SW480 (cell line): ENCODE results near the gene COL6A2.
"Not testable (repeated sequence)": the region's sequence is repeated elsewhere in the genome, so short reads cannot be mapped to it uniquely, and the experiment has no call there.

Experiments used
- DNase-seq: peaks from one replicate; pipeline ENCODE4 v3.0.0-alpha.2; 2016; ENCODE audit warnings: low spot score

The COL6A2 gene

GRCh38 chr21:46126309-46127238, 28.7 kb downstream of the COL6A2 start:
- no peak for DNase-seq

GRCh38 chr21:46127239-46128105, 29.6 kb downstream of the COL6A2 start:
- DNase-seq: no peak

GRCh38 chr21:46128106-46128932, 30.4 kb downstream of the COL6A2 start:
- DNase-seq: no peak

- DNase-seq: no peak
Observed at GRCh38 chr21:46128933-46129571, 31.1 kb downstream of the COL6A2 start.

- DNase-seq: no peak
Observed at GRCh38 chr21:46129846-46130651, 32.1 kb downstream of the COL6A2 start.

DNA sequence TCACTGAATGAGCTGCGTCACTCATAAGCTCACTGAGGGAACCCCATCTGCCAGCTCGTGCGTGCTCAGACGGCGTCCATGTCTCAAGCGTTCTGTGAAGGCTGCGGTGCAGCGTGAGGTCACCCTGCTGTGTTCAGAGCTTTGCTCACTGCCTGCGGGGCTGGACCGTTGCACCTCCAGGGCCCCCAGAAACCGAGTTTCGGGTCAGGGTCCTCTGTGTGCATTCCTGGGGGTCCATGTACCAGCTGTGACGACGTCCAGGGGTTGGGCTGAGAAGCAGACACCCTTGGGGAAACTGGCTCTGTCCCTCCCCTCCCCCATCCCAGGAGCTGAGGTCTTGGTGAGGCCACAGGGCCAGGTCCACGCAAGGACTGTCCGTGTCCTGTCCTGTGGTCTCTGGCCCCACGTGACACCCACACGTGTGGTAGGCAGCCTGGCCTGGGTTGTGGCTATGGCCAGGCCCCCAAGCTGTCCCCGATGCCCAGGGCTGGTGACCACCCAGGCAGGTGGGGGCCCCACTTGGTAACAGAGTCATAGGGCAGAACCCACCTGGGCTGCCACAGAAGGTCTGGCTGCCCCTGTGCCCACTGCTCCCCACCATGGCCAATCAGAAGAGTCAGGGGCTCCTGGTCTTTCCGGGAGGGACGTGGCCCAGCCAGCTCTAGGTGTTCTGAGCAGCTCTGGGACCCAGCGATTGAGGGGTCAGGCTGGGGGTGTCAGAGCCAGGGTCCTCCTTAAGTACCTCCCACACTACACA, 33.1 kb downstream of the COL6A2 start:
- DNase-seq: no peak

DNA sequence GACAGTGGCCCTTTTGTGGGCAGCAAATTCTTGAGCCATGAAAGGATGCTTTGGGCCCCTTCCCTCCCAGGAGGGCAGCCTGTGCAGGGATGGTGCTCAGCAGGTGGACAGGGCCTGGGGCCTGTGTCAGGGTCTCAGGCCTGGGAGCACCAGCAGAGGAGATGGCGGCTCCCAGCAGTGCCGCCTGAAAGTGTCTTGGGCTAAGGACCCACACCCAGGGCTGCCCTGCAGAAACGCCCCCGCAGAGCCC, 33.6 kb downstream of the COL6A2 start:
- DNase-seq: no peak

DNA sequence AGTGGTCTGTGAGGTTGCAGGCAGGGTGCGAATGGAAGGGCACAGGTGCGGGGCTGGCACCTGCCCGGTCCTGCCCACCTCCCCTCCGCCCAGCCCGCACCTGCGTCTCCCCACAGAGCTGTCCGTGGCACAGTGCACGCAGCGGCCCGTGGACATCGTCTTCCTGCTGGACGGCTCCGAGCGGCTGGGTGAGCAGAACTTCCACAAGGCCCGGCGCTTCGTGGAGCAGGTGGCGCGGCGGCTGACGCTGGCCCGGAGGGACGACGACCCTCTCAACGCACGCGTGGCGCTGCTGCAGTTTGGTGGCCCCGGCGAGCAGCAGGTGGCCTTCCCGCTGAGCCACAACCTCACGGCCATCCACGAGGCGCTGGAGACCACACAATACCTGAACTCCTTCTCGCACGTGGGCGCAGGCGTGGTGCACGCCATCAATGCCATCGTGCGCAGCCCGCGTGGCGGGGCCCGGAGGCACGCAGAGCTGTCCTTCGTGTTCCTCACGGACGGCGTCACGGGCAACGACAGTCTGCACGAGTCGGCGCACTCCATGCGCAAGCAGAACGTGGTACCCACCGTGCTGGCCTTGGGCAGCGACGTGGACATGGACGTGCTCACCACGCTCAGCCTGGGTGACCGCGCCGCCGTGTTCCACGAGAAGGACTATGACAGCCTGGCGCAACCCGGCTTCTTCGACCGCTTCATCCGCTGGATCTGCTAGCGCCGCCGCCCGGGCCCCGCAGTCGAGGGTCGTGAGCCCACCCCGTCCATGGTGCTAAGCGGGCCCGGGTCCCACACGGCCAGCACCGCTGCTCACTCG, 34.1 kb downstream of the COL6A2 start:
- DNase-seq: no peak

- no peak for DNase-seq
Observed at GRCh38 chr21:46135782-46136395, 38.0 kb downstream of the COL6A2 start.

DNA sequence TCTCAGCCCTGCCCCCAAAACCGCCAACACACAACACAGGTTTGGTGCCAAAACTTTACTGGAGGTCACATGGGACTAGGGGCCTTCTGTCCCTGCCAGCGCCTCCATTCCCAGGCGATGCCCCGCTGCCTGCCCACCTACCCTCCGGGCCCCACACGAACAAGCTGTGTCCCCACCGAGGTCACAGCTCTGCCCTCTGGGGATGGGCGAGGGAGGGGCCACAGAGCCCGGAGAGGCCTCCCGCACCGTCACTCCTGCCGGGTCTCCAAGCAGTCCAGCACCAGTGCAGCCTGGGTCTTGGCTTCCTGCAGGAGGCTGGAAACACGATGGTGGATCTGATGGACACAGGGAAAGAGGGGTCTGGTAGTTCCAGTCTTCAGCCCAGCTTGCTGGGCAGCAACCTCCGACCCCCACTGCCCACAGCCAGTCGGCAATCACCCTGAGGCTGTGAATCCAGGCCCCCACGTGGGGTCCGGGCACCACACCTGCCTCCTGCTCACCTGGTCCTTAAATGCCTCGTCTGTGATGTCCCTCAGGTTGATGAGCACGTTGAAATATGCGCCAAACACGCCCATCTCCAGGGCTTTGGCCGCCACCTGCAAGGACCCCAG, 38.9 kb downstream of the COL6A2 start:
- DNase-seq: no peak

- no peak for DNase-seq
Observed at GRCh38 chr21:46137908-46138307, 40.0 kb downstream of the COL6A2 start.

DNA sequence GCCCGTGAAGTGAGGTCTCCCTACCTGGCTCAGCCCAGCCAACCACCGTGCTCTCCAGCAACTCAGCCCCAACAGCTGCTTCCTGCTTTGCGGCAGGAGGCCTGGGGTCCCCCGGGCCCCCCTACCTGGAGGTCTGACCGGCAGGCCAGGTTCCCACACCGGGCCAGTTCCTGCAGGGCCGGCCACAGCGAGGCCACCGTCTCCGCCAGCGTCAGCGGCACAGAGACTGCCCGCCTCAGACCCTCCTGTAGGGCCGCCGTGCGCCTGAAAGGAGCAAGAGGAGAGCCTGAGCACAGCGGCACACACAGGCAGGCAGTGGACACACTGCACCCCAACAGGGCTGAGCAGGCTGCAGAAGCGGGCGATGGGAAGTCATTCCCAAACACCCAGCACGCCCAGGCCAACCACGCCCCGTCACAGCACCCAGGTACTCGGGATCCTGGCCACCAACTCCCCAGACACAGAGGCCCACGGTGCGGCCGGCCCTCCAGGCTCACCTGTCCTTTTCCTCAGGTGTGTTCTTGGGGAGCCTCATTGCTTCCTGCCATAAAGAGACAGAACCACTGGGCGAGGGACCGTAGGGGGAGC, 40.6 kb downstream of the COL6A2 start:
- no peak for DNase-seq

DNA sequence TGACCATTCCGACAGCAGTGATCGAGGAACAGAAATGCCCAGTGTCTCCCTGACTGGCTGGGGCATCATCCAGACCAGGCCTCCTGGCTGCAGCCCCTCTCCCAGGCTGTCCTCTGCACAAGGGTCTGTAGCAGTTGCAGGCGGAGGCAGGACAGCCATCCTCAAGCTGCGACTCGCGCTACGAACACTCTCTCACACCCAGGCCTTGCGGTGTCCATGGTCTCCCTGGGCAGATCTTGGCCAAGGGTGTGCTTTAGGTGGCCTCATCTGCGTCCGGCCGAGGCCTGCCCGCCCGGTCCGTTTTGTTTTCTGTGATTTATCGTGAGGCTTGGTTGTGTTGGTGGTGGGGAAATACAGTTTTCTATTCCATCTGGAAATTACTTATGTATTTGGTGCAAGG, 41.8 kb downstream of the COL6A2 start:
- DNase-seq: no peak

- DNase-seq: not testable (repeated sequence)
Observed at GRCh38 chr21:46140352-46141003, 42.6 kb downstream of the COL6A2 start.

DNA sequence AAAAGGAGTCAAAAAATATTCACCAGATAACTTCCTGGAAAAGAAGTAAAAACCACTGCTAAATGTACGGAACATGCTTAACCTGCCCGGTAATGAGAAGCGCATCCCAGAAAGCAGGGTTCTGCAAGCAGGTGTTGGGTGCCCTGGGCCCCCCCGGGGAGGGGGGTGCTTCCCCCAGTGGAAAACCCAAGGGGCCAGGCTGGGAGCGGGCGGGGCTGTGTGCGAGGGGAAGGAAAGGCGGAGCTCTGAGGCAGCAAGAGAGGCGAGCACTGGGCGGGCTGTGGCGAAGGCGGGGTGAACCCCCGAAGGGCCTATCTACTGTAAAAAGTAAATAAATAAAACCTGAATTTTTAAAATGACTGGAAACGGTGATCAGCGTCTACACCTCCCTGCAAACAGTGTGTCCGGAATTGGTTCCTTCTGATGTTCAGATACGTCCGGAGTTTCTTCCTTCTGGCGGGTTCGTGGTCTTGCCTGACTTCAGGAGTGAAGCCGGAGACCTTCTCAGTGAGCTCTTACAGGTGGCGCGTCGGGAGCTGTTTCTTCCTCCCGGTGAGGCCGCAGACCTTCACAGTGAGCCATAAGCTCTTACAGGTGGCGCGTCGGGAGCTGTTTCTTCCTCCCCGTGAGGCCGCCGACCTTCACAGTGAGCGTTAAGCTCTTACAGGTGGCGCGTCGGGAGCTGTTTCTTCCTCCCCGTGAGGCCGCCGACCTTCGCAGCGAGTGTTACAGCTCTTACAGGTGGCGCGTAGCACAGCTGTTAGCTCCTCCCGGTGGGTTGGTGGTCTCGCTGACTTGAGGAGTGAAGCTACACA, 44.1 kb downstream of the COL6A2 start:
- DNase-seq: no peak

DNA sequence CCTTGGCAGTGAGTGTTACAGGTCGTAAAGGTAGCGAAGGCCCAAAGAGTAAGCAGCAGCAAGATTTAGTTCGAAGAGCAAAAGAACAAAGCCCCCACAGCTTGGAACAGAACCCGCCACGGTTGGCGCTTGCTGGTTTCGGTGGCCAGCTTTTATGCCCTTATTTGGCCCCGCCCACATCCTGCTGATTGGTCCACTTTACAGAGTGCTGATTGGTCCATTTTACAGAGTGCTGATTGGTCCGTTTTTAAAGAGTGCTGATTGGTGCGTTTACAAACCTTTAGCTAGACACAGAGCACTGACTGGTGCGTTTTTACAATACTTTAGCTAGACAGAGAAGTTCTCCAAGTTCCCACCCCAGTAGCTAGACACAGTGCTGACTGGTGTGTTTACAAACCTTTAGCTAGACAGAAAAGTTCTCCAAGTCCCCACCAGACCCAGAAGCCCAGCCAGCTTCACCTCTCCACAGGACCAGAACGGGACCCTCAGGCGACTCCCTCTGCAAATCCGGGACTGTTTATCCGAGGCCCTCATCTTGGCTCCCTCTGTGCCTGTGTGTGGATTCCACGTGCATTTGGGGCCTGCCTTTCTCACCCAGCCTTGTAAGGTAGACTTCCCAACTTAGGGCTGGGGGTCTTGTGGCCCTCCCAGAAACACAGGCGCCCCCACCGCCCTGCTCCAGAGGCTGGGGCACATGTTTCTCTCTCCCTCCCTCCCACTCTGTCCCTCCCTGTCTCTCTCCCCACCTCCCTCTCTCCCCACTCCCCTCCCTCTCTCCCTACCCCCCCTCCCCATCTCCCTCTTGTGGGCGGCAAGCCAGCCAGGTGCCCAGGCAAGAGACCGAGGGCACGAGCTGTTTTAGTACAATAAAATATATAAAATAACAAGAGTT, 44.9 kb downstream of the COL6A2 start:
- no peak for DNase-seq
